HG02852 (cell line): ENCODE measurements around the gene PPP1R10.

Source experiments
- ATAC-seq: cut with Tn5 transposase; IDR thresholded peaks from one replicate; pipeline ENCODE4 v1.9.1; 2021; ENCODE audit warnings: mild to moderate bottlenecking, moderate library complexity; ENCODE audit not compliant: unreplicated experiment

The PPP1R10 gene

DNA sequence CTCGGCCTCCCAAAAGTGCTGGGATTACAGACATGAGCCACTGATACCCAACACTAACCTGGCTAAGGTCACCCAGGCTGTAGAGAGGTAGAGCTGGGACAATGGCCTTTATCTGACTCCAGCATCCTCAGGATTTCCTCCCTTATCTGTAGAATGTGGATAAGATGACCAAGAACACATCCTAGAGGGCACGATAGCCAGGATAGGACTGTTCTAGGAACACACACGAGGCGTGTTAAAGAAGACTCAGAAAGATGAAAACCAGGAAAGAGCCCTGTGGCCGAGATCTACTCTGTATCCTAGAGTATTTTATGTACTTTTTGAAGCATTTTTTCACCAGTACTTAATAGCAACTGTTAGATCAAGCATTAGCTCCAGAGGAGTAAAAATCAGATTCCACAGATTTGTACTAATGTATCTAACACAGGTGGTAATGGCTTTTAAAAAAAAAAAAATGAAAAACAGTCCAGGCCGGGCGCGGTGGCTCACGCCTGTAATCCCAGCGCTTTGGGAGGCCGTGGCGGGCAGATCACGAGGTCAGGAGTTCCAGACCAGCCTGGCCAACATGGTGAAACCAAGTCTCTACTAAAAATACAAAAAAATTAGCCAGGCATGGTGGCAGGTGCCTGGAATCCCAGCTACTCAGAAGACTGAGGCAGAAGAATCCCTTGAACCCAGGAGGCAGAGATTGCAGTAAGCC, 17.3 kb downstream of the PPP1R10 start:
- no peak for ATAC-seq

DNA sequence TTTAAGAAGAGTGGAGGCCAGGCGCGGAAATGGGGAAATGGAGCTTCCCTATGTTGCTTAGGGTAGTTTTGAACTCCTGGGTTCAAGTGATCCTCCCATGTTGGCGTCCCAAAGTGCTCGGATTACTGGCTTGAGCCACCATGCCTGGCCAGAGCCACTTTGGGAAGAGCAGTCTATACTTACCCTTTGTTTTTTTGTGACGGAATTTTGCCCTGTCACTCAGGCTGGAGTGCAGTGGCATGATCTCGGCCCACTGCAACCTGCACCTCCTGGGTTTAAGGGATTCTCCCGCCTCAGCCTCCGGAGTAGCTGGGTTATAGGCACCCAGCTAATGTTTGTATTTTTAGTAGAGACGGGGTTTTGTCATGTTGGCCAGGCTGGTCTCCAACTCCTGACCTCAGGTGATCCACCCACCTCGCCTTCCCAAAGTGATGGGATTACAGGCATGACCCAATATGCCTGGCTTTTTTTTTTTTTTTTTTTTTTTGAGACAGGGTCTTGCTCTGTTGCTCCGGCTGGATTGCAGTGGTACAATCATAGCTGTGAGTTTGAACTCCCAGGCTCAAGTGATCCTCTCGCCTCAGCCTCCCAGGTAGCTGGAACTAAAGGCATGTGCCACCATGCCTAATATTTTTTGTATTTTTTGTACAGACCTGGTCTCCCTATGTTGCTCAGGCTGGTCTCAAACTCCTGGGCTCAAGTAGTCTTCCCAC, 18.0 kb downstream of the PPP1R10 start:
- no peak for ATAC-seq

DNA sequence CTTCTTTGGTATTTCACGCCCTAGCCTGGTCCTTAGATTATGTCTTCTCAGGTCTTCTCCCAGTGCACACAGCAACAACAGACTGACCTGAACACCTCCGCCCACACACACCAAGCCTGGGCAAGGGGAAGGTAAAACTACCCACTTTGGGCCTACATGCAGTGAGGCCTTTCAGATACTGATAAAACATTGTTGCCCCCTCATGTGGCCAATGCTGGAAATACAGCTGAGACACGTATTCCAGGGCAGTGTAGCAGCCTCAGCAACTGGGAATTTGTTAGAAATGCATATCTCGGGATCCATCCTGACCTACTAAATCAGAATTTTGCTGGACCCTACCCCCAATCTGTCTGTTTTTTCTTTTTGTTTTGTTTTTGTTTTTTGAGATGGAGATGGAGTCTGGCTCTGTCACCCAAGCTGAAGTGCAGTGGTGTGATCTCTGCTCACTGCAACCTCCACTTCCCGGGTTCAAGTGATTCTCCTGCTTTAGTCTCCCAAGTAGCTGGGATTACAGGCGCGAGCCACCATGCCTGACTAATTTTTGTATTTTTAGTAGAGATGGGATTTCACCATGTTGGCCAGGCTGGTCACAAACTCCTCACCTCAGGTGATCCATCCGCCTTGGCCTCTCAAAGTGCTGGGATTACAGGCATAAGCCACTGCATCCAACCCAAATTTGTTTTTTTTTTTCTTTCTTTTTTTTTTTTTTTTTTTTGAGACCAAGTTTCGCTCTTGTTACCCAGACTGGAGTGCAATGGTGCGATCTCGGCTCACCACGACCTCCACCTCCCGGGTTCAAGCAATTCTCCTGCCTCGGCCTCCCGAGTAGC, 19.5 kb downstream of the PPP1R10 start:
- ATAC-seq, result peak; percentile 57

DNA sequence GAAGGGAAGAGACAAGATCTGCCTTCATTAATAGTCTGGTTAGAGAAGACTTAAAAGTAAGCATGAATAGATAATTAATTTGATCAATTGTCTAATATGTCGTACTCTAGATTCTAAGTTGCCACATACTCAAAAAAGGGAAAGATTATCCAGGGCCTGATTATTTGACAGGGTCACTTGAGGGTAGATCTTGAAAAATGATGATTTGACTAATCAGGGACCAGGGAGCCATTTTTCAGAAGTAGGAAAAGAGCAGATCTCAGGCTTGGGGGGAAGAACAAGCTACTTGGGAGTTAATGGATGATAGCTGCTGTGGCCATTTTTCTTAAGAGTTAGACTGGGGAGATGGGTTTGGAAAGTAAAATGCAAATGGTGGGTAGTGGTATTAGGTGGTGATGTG, 24.8 kb downstream of the PPP1R10 start:
- ATAC-seq, result no peak

DNA sequence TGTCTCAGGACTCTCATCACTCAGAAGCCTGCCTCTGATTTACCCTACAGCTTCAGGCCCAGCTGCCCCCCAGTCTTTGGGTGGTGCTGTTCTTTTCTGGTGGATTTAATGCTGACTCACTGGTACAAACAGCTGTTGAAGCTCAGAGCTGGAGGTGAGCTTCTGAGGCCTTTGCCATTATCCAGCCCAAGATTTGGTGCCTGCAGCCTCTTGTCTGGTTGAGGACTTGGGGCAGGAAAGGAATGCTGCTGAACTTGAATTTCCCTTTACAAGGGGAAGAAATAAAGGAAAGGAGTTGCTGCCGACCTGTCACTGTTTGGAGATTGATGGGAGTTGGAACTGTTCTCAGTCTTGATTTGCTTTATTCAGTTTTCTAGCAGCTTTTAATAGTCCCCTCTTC, 26.0 kb downstream of the PPP1R10 start:
- no peak for ATAC-seq

DNA sequence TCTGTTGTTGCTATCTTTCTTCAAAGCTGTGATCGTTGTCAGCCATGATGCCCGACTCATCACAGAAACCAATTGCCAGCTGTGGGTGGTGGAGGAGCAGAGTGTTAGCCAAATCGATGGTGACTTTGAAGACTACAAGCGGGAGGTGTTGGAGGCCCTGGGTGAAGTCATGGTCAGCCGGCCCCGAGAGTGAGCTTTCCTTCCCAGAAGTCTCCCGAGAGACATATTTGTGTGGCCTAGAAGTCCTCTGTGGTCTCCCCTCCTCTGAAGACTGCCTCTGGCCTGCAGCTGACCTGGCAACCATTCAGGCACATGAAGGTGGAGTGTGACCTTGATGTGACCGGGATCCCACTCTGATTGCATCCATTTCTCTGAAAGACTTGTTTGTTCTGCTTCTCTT, 26.5 kb downstream of the PPP1R10 start:
- ATAC-seq, result no peak

DNA sequence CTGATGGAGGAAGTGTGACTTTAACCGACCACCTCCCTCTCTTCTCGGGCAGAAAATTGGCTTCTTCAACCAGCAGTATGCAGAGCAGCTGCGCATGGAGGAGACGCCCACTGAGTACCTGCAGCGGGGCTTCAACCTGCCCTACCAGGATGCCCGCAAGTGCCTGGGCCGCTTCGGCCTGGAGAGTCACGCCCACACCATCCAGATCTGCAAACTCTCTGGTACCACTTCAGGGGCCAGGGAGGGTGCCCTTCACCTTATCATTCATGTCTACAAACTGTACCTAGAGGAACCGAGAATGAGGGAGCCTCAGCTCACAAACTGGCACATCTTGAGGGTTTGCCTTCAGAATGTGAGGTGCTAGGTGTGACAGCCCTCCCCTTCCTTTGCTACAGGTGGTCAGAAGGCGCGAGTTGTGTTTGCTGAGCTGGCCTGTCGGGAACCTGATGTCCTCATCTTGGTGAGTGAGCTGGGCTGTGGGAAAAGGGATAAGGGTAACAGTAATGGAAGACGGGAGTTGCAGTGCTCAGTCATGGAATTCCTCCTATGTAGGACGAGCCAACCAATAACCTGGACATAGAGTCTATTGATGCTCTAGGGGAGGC, 27.2 kb downstream of the PPP1R10 start:
- no peak for ATAC-seq

DNA sequence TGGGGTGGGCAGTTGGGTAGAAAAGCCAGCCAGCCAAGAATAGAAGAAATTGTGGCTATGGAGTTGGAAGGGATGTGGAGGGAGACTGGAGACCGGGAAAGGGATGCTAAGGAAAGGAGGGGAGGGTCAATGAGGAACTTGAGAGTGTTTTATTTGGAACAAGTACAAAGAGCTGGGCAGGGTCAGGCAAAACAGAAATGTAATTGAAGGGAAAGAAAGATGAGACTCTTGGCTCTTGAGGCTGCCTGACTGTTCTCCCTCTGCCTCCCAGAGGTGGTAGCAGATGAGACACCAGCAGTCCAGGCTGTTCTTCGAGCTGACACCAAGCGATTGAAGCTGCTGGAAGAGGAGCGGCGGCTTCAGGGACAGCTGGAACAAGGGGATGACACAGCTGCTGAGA, 33.1 kb downstream of the PPP1R10 start:
- ATAC-seq, result no peak

DNA sequence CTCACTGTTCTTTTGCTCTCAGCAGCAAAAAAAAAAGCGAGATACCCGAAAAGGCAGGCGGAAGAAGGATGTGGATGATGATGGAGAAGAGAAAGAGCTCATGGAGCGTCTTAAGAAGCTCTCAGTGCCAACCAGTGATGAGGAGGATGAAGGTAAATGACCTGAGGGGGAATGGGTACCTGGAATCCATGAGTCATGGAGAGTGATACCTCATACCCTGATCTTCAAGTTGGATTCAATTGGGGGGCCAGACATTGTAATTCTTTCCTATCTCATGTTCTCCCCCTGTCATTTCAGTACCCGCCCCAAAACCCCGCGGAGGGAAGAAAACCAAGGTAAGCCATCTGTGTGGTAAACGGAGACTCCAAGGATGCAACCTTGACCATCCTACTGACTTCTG, 39.0 kb downstream of the PPP1R10 start:
- ATAC-seq, result no peak

DNA sequence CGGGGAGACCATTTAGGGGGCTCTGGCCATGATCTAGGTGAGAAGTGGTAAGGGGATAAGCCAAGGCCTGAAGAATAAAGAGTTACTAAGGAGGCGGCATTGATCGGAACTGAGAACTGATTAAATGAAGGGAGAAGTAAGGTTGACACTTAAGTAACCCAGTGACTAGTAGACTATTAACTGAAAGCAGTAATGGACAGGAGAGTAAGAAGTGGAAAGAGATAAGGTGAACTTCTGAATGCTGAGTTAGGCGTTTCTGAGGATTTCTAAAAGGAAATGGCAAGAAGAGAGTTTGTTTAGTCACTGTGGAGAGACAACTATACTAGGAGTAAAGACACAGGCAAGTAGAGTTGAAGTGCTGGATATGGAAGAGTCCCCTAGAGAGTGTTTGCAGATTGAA, 43.9 kb downstream of the PPP1R10 start:
- no peak for ATAC-seq

DNA sequence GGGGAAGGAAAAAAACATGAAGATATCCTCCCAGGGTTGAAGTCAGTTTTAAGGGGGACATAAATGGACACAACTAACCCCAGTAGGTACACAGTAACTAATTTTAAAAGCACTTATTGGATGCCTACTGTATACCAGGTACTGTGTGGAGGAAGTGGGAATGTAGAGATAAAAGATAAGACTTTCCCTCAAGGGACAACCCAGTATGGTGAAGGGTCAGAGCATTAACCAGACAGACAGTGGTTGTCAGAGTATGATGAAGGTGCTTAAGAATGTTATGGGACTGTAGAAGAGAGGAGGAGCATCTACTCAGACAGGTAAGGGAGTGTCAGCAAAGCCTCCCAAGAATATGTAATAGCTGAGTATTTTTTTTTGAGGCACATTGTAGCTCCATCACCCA, 44.9 kb downstream of the PPP1R10 start:
- ATAC-seq, result no peak

DNA sequence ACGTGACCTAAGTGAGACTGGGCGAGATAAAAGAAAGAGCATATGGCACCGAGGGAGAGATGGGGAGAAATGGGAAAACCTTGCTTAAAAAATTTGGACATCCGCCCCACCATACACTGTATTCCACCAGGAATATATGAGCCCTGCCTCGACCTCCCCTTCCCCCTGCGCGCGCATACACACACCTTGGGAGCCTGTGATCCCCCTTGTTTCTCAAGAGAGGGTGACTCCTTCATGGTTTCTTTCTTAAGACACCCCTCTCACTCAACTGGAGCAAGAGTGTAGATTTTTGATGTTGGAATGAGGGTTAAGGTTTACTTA, 45.3 kb downstream of the PPP1R10 start:
- peak; percentile 3 for ATAC-seq

DNA sequence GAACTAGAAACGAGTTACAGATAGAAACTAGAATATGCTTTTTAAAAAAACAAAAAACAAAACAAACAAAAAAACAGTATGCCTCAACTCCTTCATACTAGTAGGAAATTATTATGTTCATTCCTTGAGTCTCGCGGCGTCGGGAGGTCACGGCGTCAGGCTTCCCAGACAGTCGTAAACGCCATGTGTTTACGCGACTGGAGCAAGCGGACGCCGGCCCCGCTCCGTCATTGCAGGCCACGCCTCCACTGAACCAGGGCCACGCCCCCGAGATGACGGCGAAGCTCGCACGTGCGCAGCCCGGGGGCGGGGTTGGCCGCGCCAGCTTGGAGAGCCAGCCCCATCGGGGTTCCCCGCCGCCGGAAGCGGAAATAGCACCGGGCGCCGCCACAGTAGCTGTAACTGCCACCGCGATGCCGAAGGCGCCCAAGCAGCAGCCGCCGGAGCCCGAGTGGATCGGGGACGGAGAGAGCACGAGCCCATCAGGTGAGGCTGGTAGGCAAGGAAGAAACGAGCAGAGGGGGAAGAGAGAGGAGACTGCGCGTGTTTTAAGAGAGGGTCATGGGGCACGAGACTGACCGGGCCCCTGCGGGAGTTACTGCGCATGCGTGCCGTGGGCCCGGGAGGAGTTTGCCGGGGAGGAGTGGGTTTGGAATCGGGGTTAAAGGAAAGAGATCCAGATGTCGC, 45.8 kb downstream of the PPP1R10 start, which contains the start of gene ABCF1:
Gene ABCF1, plus strand, starts transcription at position 368 of the 687 bp plus-strand sequence. Its CDS starts 46 bp downstream, at position 414.
- peak; percentile 90 for ATAC-seq

DNA sequence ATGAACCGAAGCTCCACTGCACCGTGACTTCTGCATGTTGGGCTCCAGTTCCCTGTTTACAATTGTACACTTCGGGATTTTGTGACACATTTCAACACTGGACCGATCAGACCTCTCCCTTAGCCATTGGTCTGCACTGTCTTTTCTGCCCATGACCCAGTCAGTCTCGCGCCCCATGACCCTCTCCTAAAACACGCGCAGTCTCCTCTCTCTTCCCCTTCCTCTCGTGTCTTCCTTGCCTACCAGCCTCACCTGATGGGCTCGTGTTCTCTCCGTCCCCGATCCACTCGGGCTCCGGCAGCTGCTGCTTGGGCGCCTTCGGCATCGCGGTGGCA, 46.3 kb downstream of the PPP1R10 start:
- ATAC-seq, result peak; percentile 32

DNA sequence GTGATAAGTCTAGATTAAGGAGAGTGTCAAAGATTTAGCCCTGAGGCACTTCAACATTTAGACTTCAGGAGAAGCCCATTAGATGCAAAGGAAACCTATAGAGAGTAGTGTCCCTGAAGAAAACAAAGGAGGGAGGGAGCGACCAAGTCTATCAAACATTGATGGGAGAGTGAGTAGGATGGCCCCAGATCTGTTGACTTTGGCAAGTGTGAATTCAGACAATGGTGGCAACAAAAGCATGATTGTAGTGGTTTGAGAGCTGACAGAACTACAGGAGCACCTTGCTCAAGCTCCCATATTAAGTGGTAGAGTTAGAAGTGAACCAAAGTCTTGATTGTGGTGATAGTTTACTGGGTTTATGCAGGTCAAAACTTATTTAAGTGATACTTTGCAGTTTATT, 46.8 kb downstream of the PPP1R10 start:
- no peak for ATAC-seq

DNA sequence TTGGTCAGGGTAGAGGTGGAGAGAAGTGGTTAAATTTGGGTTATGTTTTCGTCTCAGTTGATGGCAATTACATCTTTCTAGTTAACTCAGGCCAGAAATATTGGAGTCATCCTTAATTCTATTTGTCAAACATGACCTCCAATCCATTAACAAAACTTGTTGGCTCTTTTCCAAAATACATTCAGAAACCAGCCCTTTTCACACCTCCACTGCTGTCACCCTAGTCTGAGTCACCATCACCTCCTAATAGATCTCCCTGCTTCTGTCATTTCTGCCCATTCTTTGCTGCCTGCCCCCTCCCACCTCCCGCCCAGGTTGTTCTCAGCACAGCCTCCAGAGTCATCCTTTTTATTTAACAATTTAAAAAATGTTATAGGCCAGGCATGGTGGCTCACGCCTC, 48.8 kb downstream of the PPP1R10 start:
- ATAC-seq, result no peak

DNA sequence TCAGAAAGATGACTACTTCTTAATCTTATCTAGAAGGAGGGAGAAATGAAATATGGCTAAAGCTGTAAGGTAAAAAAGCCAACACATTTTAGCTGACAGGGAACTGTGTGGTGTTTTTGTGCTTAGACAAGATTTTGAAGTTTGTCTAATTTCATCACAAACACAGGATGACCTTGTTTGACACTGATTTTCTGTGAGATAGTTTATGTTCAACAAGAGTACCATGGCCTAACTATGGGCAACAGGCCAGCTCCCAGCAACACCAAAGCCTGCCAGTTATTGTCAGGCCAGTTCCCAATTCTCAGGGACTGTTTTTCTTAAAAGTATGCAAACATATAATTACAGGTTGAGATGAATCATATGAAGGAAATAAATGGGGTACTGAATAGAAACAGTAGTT, 51.3 kb downstream of the PPP1R10 start:
- ATAC-seq, result no peak

DNA sequence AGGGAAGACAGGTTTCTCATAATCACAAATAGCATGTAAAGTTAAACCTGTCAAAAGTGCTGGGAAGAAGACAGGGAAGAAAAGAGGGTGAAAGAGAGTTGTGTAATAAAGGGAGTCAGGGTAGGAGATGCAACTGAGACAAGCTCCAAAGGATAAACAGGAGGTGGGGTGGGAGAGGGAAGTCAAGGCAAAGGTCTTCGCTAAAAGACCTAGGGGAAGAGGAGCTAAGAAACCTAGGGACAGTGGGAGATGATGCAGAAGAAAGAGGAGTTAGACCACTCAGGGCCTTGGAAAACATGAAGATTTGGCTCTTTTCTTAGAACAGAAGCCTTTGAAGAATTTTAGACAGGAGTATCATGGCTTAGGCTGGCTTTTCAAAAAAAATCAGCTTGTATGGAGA, 52.9 kb downstream of the PPP1R10 start:
- no peak for ATAC-seq

DNA sequence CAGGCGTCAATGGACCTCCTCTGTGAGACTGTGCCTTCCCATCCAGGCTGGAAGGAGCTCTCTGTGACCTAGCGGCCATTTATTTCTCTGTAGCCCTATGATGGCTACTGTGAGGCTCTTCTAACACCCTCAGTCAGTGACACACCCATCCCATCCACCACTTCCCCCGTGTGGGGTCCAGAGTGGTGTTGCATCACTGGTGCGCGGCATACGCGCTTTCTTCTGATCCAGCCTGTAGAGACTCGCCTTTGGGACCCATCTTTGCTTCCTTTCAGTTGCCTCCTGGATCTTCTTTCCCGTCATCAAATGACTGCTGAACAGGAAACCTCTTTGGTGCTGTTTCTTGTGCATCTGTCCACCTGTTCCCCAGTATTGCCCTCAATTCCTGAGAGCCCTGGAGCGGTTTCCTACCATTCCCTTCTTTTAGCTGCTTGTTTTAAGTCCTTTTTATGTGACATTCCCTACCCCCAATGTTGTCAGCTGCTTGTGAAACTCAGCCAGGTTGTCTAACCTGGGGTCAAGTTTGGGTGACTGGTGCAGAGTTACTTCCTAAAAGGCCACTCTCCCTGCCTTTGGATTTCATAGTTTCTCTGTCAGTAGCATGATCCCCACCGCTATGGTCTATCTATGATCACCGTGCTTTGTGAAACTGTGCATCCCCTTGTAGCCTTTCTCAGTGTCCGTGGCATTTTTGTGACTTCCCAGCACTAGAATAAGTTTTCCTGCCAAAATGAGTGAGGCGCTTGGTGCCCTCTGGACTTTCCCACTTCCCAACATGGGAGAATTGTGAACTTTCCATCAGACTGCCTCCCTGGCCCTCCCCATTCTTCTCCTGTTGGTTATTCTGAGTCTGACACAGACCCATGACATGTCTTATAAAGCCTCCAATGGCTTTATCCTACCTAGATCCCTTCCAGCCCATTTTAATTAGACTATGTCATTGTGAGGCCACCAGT, 54.3 kb downstream of the PPP1R10 start:
- ATAC-seq, result no peak

DNA sequence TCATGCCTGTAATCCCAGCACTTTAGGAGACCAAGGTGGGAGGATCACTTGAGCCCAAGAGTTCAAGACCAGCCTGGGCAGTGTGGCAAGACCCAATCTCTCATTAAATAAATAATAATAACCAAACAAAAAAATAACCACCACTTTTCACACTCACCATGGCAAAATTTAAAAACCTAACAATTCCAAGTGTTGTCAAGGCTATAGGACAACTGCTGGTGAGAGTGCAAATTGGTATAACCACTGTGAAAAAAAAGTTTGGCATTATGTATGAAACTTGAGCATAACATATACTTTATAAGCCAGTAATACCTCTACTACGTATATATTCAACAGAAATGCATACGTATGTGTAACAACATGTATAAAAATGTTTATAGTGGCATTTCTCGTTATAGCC, 56.1 kb downstream of the PPP1R10 start:
- ATAC-seq, result no peak
